ENCODE measurements around the gene TUBA8.
A peak's percentile ranks its signal among the peaks of the same experiment; 100 is the strongest.
"Not testable (repeated sequence)": the region's sequence is repeated elsewhere in the genome, so short reads cannot be mapped to it uniquely, and the experiment has no call there.

The TUBA8 gene

GRCh38 chr22:18152519-18152918 is 41.9 kb downstream of the TUBA8 start:
- Histone ChIP-seq H3K27ac (no peak overlapping the region), H3K4me3 (no peak overlapping the region)
- TF ChIP-seq CTCF (IDR thresholded peaks at IDR 0.05): no peak
- peak; percentile 26 for DNase-seq (ENCODE audit: low spot score)

DNA sequence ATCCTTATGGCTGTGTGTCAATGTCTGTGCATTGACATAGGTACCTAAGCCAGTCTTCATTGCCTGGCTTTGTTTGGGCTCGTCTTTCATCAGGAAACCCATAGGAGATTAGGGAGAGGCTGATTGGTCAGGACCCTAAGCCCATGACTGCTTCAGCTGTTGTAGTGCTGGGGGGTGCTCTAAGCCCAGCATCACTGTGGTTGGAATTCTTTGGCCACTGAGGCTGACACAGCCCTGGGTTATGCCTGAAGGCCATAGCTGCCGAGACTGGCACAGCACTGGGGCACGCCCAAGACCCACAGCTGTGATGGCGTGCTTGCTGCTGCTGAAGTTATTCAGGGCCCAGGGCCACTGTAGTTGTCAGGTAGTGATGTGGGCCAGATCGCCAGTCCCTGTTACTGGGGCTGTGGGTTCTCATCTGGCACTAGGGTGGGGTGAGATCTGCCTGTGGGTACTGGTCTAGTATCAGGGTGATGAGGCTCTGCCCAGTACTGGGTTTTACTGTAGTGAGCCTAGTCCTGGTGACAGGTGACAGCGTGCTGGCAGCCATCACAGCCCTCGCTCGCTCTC is 44.3 kb downstream of the TUBA8 start:
- peak; percentile 66 for DNase-seq (ENCODE audit: low spot score)
- TF ChIP-seq CTCF (IDR thresholded peaks at IDR 0.05): no peak
- H3K27ac ChIP-seq: no peak overlapping the region
- no peak overlapping the region for H3K4me3 ChIP-seq

DNA sequence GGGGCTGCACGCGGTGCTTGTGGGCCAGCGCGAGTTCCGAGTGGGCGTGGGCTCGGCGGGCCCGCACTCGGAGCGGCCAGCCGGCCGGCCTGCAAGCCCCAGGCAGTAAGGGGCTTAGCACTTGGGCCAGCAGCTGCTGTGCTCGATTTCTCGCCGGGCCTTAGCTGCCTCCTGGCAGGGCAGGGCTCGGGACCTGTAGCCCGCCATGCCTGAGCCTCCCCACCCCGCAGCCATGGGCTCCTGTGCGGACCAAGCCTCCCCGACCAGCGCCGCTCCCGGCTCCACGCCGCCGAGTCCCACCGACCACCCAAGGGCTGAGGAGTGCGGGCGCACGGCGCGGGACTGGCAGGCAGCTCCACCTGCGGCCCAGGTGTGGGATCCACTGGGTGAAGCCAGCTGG is 44.9 kb downstream of the TUBA8 start:
- peak; percentile 43 for DNase-seq (ENCODE audit: low spot score)
- H3K4me3 ChIP-seq, H3K27ac ChIP-seq: not testable (repeated sequence)

- peak; percentile 79 for DNase-seq (ENCODE audit: low spot score)
- peak; percentile 44 for TF ChIP-seq CTCF (IDR thresholded peaks at IDR 0.05)
- Histone ChIP-seq H3K27ac (peak overlapping the region in 1 of 2 donors; percentile 55), H3K4me3 (peak overlapping the region; percentile 8)
Measured at GRCh38 chr22:18156878-18157713, 46.5 kb downstream of the TUBA8 start.

DNA sequence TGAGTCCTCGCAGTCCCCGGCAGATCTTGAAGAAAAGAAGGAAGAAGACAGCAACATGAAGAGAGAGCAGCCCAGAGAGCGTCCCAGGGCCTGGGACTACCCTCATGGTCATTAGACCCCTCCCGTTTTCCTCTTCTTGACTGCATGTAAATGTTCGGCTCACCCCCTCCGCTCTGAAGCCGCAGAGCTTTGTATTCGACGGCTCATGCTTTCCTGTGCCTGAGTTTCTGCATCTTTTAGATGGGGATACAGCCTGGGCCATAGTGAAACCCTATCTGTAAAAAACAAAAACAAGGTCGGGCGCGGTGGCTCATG is 47.1 kb downstream of the TUBA8 start:
- peak overlapping the region in 1 of 2 donors; percentile 55 for H3K27ac ChIP-seq
- DNase-seq (ENCODE audit: low spot score): no peak
- peak overlapping the region; percentile 8 for H3K4me3 ChIP-seq
- TF ChIP-seq CTCF (IDR thresholded peaks at IDR 0.05): no peak

DNA sequence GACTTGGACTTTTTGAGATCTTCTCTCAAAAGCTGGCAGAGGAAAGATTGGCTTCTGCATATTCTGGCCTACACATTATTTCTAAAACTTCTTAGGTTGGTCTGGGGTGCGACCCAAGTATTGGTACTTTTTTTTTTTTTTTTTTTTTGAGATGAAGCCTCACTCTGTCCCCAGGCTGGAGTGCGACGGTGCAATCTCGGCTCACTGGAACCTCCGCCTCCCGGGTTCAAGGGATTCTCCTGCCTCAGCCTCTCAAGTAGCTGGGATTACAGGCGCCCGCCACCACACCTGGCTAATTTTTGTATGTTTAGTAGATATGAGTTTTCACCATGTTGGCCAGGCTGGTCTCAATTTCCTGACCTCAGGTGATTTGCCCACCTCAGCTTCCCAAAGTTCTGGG is 50.0 kb downstream of the TUBA8 start:
- H3K27ac ChIP-seq; H3K4me3 ChIP-seq; DNase-seq (ENCODE audit: low spot score): not testable (repeated sequence)

- H3K27ac ChIP-seq; DNase-seq (ENCODE audit: low spot score): not testable (repeated sequence)
Measured at GRCh38 chr22:18163843-18164242, 53.2 kb downstream of the TUBA8 start.

GRCh38 chr22:18164584-18164983 is 54.0 kb downstream of the TUBA8 start:
- not testable (repeated sequence) for H3K27ac ChIP-seq, H3K4me3 ChIP-seq
- DNase-seq (ENCODE audit: low spot score): peak; percentile 5

More at GRCh38 chr22:18163843-18164242, 53.2 kb downstream of the TUBA8 start:
- not testable (repeated sequence) for H3K4me3 ChIP-seq

- H3K4me3 ChIP-seq; DNase-seq (ENCODE audit: low spot score); H3K27ac ChIP-seq: not testable (repeated sequence)
Measured at GRCh38 chr22:18165356-18165755, 54.7 kb downstream of the TUBA8 start.

DNA sequence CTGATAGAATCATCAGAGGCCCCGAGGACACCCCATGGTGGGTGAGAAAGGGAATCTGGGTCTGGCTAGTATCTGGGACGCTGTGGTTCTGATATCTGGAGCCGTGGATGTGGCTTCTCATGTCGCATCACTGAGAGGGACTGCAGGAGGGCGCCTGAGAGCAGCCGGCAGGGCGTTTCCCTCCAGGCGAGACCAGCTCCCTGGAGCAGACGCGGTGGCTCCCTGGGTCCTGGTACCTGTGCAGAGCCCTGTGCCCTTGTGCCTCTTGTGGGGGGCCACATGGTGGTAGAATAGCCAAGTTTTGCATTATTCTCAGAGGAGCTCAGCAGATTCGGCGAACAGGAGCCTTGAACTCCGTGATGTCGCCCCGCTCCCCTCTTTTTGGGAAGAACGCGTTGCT is 59.7 kb downstream of the TUBA8 start:
- DNase-seq (ENCODE audit: low spot score); H3K27ac ChIP-seq; H3K4me3 ChIP-seq: not testable (repeated sequence)

DNA sequence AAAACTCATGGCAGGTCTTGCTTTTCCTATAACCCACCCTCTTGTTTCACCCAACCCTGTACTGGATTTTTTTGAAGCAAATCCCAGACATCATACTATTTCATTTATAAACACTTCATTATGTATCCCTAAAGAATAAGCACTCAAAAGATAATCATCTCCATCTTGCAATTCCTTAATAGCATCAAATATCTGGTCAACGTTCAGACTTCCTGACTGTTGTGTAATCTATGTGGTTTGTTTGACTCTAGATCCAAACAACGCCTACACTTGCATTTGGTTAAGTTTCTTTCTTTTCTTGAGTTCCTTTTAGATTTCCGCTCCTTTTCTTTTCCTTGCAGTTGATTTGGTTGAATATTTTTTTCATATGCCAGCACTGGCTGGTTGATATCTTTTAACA is 61.6 kb downstream of the TUBA8 start:
- not testable (repeated sequence) for H3K4me3 ChIP-seq; H3K27ac ChIP-seq; DNase-seq (ENCODE audit: low spot score)

DNA sequence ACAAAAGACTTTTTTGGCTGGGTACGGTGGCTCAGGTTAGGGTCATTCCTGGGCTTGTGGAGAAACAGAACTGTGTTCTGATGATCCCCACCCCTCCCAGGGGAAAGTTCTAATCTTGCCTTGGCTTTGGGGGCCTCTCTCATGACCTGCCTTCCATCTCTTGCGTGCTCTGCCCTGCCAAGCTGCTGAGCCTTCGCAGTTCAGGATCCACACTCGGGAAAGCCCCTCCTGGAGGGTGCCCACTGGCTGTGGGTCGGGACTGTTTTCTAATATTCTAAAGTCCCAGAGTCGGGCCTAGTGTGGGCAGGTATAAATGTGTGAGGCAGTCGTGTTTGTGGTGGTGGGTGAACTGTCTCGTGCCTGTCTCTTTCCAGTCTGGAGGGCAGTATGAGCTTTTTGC is 62.2 kb downstream of the TUBA8 start:
- not testable (repeated sequence) for H3K4me3 ChIP-seq, H3K27ac ChIP-seq
- peak; percentile 31 for DNase-seq (ENCODE audit: low spot score)

GRCh38 chr22:18173441-18173840 is 62.8 kb downstream of the TUBA8 start:
- H3K27ac ChIP-seq, H3K4me3 ChIP-seq: not testable (repeated sequence)
- DNase-seq (ENCODE audit: low spot score): peak; percentile 8

Data from coronary artery (tissue), 2 donors.